OCI-M2 (cell line): ENCODE results near the gene S100A14.
"Not testable (repeated sequence)": the region's sequence is repeated elsewhere in the genome, so short reads cannot be mapped to it uniquely, and the experiment has no call there.

Experiments used
- DNase-seq: peaks from one replicate; lab custom pipeline; 2025; ENCODE audit not compliant: unreplicated experiment; lab: John Stamatoyannopoulos, UW

The S100A14 gene

DNA sequence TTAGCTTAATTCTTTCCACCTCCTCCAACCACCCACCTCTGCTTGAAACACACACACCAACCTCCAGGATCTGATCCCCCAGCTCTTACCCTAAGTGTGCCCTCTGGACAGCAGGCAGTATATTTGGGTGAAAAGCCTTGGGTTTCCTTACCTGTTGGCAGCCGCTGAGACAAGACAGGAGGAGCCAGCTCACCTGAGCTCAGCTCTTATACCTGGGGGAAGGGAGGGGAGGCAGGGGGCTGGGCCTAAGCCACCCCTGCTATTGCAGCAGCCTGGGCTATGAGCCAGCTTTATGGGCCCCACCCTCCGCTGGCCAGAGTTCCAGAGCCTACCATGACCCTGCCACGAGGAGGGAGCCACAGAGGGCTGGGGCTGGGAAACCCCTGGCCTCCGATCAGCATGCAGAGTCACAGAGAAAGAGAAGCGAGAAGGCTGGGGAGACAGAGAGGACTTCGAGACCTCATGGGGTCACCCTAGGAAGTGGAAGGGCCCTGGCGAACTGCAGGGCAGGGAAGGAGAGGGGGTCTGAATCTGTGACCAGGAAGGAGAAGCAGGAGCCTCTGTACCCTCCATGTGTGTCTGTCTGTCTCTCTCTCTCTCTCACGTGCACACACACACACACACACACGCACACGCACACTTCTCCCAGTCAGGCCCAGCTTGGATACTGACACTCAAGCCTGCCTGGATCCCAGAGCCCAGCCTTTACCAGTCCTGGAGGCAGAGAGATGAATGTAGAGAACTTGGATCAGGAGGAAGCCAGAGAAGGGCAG is at the start of gene S100A14:
TSS of gene S100A14 (minus strand) at position 182 of the 773 bp plus-strand sequence. CDS start 467 bp downstream, outside the sequence.
- DNase-seq = no peak

DNA sequence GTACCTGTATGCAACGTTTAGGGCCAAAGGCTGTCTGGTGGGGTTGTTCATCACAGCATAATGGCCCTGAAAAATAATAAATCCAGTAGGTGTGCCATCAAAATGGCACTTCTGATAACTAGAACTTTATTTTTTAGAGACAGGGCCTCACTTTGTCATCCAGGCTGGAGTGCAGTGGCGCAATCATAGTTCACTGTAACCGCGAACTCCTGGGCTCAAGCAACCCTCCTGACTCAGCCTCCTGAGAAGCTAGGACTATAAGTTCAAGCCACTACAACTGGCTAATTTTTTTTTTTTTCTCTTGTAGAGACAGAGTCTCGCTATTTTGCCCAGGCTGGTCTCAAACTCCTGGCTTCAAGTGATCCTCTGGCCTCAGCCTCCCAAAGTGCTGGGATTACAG is 47.1 kb upstream of the S100A14 start:
- DNase-seq = no peak

DNA sequence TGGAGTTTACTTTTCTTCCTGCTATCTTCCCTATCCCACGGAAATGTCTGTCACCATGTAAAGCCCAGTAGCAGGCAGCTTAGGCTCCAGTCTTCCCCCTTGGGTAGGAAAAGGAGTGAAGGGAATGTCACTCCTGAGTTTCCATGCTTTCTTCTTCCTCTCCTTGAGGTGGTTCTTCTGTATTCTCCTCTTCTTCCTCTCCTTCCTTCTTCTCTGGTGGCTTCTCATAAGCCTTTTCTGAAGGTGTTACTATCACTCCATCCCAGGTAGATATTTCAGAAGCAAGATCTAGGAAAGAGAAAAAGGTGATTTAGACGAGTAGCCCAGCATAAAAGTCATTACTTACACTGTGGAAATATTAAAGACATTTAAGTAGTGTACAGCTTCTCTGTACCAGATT is 46.1 kb upstream of the S100A14 start:
- no peak for DNase-seq

DNA sequence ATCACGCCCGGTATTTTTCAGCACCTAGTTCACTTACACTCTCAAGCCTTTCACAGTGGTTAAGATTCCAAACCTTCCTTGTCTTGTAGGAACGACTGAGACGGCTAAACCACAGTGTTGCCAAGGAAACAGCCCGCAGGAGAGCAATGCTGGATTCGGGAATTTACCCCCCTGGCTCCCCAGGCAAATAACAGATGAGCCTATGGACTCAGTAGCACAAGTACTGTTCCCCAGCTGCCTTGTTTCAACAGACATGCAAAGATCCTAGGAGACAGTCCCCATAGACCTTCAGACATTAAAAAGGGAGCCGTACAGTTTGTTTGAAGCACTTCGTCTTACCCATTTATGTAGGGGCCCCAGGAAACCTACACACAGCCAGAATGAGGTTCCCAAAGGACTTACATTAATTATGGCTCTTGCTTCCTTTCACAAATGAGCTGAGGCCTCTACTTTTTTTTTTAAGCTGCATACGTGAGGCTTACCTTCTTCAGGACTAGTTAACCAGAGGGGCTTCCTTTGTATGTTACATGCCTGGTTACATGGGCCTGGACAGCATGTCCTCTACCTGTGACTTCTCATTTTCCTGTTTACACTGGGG is 45.1 kb upstream of the S100A14 start:
- no peak for DNase-seq

DNA sequence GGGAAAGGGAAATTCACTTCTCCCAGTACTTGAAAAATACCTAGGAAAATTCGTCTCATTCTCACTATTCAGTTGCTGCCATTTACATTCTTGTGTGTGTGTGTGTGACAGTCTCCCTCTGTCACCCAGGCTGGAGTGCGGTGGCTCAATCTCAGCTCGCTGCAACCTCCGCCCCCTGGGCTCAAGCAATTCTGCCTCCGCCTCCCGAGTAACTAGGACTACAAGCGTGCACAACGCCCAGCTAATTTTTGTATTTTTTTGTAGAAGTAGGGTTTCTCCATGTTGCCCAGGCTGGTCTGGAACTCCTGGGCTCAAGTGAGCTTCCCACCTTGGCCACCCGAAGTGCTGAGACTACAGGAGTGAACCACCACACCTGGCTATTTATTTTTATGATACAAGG is 43.5 kb upstream of the S100A14 start:
- DNase-seq = no peak

DNA sequence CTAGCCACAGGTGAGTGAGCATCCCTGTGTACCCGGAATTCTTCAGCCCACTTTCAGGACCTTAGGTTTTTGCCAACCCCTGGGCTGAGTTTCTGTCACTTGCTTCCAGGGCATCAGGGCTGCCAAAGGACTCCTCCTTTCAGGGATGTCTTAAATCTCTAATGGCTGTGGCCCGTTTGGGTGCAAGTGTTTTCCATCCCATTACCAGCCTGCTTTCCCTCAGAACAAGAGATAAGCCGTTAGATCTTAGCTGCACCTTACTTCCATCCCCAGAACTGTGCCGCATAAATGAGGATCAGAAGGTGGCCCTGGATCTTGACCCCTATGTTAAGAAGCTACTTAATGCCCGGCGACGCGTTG is 43.0 kb upstream of the S100A14 start:
- DNase-seq = no peak

DNA sequence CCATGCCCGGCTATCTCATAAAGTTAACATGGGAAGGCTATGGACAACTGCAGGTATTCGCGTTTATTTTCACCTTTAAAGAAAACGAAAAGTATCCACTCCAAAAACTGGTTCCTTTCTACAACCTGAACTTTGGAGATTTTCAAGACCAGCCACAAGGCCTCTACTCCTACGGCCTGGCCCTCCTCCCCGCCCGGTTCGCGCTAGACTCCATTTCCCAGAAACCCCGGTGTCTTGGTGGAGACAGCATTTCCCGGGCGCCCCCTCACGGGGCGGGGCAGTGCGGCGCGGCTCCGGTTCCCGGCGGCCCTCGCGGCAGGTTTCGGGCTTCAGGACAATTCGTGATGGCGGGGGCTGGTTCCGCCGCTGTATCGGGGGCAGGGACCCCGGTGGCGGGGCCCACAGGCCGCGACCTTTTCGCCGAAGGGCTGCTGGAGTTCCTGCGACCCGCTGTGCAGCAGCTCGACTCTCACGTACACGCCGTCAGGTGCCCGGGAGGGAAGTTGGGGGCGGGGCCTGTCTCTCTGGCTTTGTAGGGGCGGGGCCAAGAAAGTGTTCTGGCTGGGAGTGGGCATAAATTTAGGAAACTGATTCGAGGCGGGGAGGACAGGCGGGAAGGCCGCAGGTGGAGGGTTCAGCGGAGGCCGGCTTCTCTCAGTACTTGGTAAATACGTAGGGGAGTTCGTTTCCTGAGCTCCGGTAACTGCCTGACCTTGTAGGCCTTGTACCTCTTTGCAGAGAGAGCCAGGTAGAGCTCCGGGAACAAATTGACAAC is 42.5 kb upstream of the S100A14 start, which contains the start of gene SNAPIN:
TSS of gene SNAPIN (plus strand) at position 304 of the 775 bp plus-strand sequence. CDS start at position 345, 41 bp downstream.
- no peak for DNase-seq

DNA sequence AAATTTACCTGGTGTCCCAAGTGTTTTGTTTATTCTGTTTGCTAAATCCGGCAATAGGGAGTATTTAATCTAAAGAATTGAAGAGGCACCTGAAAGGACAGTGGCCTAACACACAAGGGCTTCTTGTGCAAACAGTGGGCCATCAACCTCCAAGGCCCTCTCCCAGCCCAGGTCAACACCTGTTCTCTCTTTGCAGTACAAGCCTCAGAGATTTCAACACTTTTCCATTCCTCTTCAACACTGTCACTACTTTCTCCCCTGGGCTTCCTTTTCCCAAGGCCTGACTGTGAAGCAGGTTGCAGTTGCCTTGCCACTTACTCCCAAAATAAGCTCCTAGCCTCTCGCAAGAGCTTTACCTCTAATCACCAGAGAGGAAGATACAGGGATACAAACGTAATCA is 39.2 kb upstream of the S100A14 start:
- no peak for DNase-seq

DNA sequence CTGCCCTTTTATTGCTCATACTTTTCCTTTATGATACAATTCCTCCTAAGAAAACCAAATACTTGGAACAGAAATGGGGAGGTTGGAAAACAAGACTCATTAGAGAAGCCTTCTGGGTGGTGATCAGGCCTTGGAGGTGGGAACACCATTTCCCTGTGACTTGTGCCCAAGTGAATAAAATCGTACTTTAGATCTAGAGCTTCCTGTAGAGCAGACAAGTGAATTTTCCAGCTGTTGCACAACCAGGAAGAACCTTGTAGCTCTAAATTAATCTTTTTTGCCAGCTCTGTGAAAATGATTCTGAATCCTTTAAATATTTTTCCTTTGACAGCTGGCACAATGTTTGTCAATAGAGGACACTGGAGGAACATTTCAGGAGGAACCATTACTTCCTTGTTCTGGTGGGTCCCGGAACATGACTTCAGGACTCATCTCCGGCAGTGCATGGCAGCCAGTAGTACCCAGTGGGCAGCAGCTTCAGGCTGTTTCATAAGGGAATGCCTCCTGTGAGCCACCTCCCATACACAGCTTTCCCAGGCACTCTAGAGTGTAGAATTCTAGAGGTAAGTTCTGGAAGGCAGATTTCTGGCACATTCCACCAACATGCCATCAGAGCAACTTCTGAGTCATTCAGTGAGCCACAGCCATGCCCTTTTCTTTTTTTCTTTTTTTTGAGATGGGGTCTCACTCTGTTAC is 36.8 kb upstream of the S100A14 start:
- DNase-seq = no peak

DNA sequence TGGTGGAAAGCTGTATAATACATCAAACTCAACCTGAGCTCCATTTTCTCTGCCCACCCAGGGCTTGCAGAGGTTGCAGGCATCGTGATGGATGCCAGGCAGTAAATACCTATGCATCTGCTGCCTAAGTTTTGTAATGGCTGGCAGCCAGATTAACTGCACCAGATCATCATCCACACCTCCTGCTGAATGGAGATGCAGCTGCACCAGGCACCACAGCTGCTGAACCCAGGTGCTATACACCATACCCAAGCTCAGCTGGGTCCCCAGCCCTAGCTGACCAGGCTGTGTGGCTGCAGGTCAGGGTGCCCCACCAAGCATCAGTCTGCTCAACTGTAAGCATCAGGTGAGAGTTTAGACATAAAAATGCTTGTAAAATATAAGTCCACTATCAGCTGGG is 35.6 kb upstream of the S100A14 start:
- DNase-seq = no peak

DNA sequence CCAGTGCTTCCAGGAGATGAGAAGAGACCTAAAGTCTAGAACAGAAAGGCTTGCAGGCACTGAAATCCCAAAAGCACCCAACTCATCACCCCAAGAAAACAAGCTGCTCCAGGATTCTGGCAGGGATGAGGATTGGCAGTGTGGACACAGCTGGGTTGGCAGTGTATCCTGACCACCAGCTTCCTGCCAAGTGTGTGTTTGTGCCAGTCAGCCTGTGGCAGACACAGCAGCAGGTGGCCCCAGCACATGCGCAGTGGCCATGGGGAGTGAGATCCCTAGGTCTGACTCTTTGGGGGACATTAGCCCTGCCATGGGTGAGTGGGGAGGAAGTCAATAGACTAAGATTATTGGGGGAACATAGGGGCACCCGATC is 33.7 kb upstream of the S100A14 start:
- DNase-seq = no peak

DNA sequence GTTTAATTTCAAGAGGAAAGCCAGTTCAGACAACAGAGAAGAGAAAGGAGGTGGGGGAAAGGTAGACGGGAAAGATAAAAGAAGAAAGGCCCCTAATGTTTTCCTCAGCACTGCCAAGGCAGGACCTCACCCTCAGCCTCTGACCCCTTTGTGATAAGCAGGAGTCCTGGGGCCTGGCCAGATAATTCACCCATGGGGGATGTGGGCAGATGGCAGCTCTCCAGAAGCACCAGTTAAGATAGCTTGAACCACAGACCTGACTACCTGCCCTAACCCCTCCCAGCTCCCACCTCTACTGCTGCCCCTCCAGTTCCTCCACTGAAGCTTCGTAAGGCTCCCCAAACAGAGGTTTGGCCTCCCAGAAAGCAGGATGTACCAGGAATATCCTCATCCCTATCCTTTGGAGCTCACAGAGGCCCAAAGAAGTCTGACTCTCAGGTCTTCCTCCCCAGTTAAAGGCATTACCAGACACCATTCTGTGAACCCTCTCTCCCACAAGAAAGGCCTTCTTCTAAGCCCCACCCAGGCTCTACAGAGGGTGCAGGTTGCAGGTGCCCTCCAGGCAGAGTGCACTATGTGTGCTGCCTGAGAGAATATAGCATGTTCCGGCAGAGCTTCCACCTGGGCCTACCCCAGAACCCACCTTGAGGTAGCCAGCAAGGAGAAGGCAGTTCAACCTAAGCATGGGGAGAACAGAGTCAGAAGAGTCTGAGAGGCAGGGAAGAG is 33.2 kb upstream of the S100A14 start:
- DNase-seq = no peak

DNA sequence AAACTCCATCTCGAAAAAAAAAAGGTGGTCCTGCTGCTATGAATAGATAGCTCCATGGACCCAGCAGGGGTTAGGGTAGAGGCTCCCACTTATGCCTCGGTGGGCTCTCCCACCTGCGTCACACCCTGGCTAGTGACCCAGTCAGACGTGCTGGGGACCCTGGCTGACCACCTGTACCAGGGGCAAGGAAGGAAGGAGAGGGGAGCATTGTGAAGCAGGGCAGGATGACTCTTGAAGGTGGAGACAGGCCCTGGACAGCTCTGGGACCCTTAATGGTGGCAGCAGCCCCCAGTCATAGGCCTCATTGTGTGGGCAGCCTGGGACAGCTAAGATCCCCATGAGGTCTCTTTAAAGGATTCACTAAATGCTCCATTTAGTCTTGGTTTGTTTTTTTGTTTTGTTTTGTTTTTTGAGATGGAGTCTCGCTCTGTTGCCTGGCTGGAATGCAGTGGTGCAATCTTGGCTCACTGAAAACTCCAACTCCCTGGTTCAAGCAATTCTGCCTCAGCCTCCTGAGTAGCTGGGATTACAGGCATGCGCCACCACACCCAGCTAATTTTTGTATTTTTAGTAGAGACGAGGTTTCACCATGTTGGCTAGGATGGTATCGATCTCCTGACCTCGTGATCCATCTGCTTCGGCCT is 32.0 kb upstream of the S100A14 start:
- DNase-seq = no peak

DNA sequence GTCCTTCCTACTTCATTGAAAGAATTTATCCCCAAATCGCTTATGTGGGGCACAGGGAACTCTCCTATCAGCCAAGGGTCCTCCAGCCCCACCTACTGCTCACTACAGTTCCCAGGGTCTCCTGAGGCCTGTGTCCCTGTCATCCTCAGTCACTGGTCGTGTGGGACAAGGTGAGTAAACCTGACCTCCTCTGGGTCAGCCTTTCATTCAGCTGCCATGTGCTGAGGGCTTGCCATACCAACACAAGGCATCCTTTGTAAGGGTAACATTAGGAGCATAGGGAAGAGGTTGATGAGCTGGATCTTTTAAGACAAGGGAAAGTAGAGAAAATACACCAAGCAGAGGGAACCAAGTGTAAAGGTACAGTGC is 31.2 kb upstream of the S100A14 start:
- no peak for DNase-seq

DNA sequence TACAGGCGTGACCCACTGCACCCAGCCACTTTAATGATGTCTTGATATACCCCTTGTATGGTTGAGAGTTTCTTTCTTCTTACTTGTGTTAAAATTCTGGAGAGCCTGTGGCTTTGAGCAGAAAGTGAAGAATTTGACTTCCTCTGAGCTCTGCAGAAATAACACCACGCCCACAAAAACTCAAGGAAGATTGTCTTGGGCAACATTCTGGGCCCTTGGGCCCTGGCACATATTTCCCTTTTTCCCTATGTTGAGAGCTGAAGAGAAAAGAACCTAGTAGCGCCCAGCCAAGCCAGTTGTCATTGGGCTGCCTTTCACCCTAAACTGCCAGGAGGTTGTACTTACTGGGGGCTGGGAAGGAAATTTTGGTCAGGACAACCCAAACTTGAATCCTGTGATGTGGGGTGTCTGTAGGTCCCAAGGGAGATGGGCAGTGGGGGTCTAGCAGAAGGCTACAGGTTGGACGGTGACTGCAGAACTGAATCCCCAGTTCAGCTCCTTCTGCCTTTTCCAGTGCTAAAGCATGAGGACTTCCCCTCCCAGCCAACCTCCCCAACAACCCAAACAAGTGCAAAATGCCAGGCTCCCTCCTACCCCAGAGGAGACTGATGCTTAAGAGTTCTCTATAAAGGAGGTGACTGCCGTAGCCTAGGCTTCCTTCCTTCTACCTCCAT is 30.7 kb upstream of the S100A14 start:
- DNase-seq = no peak

DNA sequence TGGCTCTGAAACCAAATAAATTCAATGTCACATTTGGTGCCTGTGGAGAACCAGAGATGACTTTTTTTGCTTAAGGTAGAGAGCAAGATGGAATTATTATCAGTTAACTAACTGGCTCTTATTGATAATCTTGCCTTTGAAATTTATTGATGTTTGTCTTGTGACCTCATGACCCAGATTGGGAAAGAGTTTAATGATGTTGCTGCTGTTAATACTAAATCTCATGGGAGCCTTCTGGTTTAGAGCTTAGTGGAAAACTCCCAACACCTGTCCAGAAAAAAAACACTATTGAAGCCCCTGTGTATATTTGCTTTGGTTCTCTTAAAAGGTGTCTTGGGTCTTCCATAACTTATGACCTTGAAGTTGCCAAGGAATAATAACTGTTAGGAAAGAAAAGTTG is 27.7 kb upstream of the S100A14 start:
- no peak for DNase-seq

DNA sequence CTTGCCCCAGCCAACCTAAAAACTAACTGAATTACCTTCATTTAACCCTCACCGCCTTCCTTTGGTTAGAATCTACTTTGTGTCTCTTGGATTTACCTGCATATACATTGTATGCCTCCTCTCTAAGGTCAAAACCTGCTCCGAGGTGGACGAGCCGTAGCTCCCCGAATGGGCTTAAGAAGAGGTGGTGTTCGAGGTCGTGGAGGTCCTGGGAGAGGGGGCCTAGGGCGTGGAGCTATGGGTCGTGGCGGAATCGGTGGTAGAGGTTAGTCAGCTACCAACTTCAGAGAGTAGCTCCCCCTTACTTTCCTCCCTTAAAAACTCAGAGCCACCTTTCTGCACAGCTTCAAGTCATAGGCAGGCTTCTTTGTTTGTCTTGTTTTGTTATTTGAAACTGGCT is 27.0 kb upstream of the S100A14 start:
- DNase-seq = no peak

DNA sequence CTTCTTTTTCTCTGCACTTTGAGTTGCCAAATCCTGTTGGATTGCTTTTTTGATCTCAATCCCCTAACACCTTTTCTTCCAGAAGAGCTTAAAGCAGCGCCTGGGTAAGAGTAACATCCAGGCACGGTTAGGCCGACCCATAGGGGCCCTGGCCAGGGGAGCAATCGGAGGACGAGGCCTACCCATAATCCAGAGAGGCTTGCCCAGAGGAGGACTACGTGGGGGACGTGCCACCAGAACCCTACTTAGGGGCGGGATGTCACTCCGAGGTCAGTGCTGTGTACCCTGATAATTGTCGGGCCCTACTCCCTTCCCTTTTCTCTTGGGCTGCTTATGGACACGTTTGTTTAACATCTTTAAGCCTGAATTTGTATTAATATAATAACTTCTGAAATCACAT is 26.0 kb upstream of the S100A14 start:
- DNase-seq = no peak

DNA sequence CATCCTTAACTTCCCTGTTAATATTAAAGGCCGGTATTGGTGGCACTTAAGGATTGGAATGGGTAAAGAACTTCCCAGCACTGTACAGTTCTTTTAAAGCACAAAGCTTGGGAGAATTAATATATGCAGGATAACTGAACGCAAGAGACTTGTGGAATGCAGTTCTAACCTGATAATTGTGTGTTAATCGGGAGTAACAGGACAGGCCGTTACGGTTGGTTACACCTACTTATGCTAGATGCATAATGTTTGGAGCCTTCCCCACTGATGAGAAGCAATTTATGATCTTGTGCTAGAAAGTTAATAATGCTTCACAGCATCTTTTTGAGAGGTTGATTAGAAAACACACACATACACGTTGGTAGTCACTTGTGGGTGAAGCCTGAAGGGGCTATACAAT is 24.7 kb upstream of the S100A14 start:
- no peak for DNase-seq

DNA sequence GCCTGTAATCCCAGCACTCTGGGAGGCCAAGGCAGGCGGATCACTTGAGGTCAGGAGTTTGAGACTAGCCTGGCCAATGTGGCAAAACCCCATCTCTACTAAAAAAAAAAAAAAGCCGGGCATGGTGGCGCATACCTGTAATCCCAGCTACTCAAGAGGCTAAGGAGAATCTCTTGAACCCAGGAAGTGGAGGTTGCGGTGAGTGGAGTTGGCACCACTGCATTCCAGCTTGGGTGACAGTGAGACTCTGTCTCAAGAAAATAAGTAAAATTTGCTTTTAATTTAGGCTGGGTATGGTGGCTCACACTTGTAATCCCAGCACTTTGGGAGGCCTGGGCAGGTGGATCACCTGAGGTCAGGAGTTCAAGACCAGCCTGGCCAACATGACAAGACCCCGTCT is 24.1 kb upstream of the S100A14 start:
- not testable (repeated sequence) for DNase-seq
